Astrocyte of the cerebellum (primary cell): ENCODE data around the gene AK4.

Experiments used
- DNase-seq: peaks from one replicate; pipeline ENCODE4 v3.0.0-alpha.2; 2011; ENCODE audit warnings: low read depth
- H3K4me3 ChIP-seq: 2 replicates; pipeline ENCODE4 v1.5.1; 2011; ENCODE audit warnings: mild to moderate bottlenecking, low read depth, low read length, moderate library complexity
- in situ Hi-C: cut with HindIII; loops from 2 replicates; pipeline ENCODE4 v1.10.0; 2017; ENCODE audit warnings: low sequenced_read_pairs
- TF ChIP-seq, protein P1 (sequence below): IDR thresholded peaks from 2 replicates; pipeline ENCODE4 v1.5.1; 2012; ENCODE audit warnings: low read length, low read depth, moderate library complexity, mild to moderate bottlenecking; ENCODE audit errors: missing control alignments

The AK4 gene

GRCh38 chr1:65269612-65270011 is 121.6 kb downstream of the AK4 start:
- TF ChIP-seq, protein P1, sequence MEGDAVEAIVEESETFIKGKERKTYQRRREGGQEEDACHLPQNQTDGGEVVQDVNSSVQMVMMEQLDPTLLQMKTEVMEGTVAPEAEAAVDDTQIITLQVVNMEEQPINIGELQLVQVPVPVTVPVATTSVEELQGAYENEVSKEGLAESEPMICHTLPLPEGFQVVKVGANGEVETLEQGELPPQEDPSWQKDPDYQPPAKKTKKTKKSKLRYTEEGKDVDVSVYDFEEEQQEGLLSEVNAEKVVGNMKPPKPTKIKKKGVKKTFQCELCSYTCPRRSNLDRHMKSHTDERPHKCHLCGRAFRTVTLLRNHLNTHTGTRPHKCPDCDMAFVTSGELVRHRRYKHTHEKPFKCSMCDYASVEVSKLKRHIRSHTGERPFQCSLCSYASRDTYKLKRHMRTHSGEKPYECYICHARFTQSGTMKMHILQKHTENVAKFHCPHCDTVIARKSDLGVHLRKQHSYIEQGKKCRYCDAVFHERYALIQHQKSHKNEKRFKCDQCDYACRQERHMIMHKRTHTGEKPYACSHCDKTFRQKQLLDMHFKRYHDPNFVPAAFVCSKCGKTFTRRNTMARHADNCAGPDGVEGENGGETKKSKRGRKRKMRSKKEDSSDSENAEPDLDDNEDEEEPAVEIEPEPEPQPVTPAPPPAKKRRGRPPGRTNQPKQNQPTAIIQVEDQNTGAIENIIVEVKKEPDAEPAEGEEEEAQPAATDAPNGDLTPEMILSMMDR = no peak
- H3K4me3 ChIP-seq = no peak overlapping the region
- in situ Hi-C loops = no loop called here
- no peak for DNase-seq

DNA sequence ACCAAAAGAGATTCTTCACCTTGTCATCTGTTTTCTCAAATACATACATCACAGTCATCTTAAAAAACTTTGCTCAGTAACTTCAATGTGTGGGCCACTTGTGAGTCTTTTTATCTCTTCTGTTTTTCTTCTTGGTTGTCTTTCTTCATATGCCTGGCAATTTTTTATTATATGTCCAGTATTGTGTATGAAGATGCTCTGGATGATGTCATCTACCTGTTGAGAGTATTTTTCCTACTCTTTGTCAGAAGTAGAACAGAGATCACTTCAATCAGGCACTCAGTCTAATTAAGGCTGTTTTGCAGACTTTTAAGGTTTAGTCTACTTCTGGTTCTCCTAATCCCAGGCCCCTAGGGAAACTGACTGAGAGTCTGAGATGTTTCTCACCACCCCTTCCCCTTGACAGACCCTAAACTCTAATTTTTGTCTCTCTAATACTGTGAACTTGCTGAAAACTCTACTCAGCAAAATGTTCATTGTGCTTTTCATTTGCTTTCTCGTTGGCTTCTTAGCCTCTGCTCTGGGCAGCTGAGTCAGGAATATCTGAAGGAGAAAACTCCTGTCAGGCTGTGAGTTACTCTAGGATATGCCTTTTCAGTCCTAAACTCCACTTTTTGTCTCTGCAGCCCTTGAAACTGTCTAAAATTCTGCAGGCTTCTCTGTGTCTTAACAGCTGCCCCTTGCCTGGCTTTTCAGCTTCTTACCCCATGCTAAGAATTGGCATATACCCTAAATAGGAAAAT is 128.4 kb downstream of the AK4 start:
- H3K4me3 ChIP-seq = no peak overlapping the region
- TF ChIP-seq, protein P1 = no peak
- DNase-seq = no peak
- in situ Hi-C loops = no loop called here

GRCh38 chr1:65277605-65278347 is 129.8 kb downstream of the AK4 start:
- no peak for DNase-seq
- H3K4me3 ChIP-seq = no peak overlapping the region
- in situ Hi-C loops = no loop called here
- TF ChIP-seq, protein P1 = no peak

DNA sequence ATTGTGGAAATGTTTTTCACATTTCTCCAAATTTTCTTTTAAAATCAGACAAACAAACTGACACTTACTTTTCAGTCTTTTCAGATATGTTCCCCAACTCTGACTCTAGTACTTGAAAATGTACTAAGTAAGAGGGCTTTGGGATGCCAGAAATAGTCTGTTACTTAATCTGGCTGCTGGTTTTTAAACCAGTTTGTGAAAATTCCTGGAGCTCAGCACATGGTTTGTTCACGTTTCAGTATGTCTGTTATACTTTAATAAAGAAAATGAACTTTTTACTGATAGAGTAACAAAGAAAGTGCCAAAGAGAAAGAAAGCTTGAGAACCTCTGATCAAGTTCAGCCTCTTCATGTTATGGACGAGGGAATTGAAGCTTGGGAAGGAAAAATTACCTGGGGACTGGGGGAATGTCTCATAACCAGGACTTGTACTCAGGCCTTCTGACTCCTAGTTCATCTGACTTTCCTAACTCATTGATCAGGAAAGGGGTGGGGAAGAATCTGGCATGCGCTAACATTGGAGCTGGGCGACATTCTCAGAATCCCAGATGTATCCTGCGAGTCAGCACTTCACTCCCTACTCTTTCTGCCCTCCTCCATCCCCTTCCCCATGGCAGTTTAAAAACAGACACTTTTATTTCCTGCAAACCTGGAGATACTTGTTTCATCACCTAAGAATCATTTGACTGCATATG is 130.5 kb downstream of the AK4 start:
- H3K4me3 ChIP-seq = no peak overlapping the region
- in situ Hi-C loops = no loop called here
- TF ChIP-seq, protein P1 = no peak
- no peak for DNase-seq

GRCh38 chr1:65279070-65279779 is 131.2 kb downstream of the AK4 start:
- no peak for DNase-seq
- in situ Hi-C loops = no loop called here
- H3K4me3 ChIP-seq = no peak overlapping the region
- TF ChIP-seq, protein P1 = no peak
